ENCODE measurements around the gene TRIM38.
A peak's percentile ranks its signal among the peaks of the same experiment; 100 is the strongest.
"Not testable (repeated sequence)": the region's sequence is repeated elsewhere in the genome, so short reads cannot be mapped to it uniquely, and the experiment has no call there.

Gene TRIM38

GRCh38 chr6:25962149-25963127, at the start of gene TRIM38:
Gene TRIM38, plus strand, starts transcription at chr6:25962802. Its CDS starts 3,721 bp downstream, at chr6:25966523.
- DNase-seq (ENCODE audit: low read depth) = peak; percentile 55

GRCh38 chr6:25913741-25914140, 48.9 kb upstream of the TRIM38 start:
- DNase-seq (ENCODE audit: low read depth) = no peak

GRCh38 chr6:25916330-25916729, 46.3 kb upstream of the TRIM38 start:
- DNase-seq (ENCODE audit: low read depth) = no peak

- DNase-seq (ENCODE audit: low read depth) = no peak
Observed at GRCh38 chr6:25916789-25917490, 45.7 kb upstream of the TRIM38 start.

GRCh38 chr6:25918083-25918683, 44.4 kb upstream of the TRIM38 start:
- no peak for DNase-seq (ENCODE audit: low read depth)

GRCh38 chr6:25919657-25920056, 42.9 kb upstream of the TRIM38 start:
- no peak for DNase-seq (ENCODE audit: low read depth)

- DNase-seq (ENCODE audit: low read depth) = no peak
Observed at GRCh38 chr6:25921525-25922203, 40.9 kb upstream of the TRIM38 start.

- no peak for DNase-seq (ENCODE audit: low read depth)
Observed at GRCh38 chr6:25922301-25922700, 40.3 kb upstream of the TRIM38 start.

- no peak for DNase-seq (ENCODE audit: low read depth)
Observed at GRCh38 chr6:25925876-25926275, 36.7 kb upstream of the TRIM38 start.

GRCh38 chr6:25927178-25927577, 35.4 kb upstream of the TRIM38 start:
- no peak for DNase-seq (ENCODE audit: low read depth)

GRCh38 chr6:25927756-25928216, 34.8 kb upstream of the TRIM38 start:
- no peak for DNase-seq (ENCODE audit: low read depth)

GRCh38 chr6:25928562-25929324, 33.9 kb upstream of the TRIM38 start:
- no peak for DNase-seq (ENCODE audit: low read depth)

GRCh38 chr6:25929785-25930184, 32.8 kb upstream of the TRIM38 start:
- not testable (repeated sequence) for DNase-seq (ENCODE audit: low read depth)

- no peak for DNase-seq (ENCODE audit: low read depth)
Observed at GRCh38 chr6:25930532-25931410, 31.8 kb upstream of the TRIM38 start, which contains the start of gene SLC17A2. Gene SLC17A2, minus strand, starts transcription at chr6:25930691. Its CDS starts 4,895 bp downstream, at chr6:25925796.

- DNase-seq (ENCODE audit: low read depth) = no peak
Observed at GRCh38 chr6:25931411-25931709, 31.2 kb upstream of the TRIM38 start.

GRCh38 chr6:25934156-25934555, 28.4 kb upstream of the TRIM38 start:
- no peak for DNase-seq (ENCODE audit: low read depth)

- DNase-seq (ENCODE audit: low read depth) = no peak
Observed at GRCh38 chr6:25934735-25935313, 27.8 kb upstream of the TRIM38 start.

GRCh38 chr6:25935953-25936352, 26.6 kb upstream of the TRIM38 start:
- no peak for DNase-seq (ENCODE audit: low read depth)

- no peak for DNase-seq (ENCODE audit: low read depth)
Observed at GRCh38 chr6:25939593-25939992, 23.0 kb upstream of the TRIM38 start.

Data from activated T-cell treated with anti-CD3 and anti-CD28 coated beads for 1 hour (primary cell).